Limb (tissue), 2 donors: Measurements from ENCODE around the gene RPN1.

Source experiments
- DNase-seq, 2 donors: peaks; one replicate each; pipeline ENCODE4 v3.0.0-alpha.2; 2016; ENCODE audit errors: extremely low spot score in 2 of 2

The RPN1 gene

DNA sequence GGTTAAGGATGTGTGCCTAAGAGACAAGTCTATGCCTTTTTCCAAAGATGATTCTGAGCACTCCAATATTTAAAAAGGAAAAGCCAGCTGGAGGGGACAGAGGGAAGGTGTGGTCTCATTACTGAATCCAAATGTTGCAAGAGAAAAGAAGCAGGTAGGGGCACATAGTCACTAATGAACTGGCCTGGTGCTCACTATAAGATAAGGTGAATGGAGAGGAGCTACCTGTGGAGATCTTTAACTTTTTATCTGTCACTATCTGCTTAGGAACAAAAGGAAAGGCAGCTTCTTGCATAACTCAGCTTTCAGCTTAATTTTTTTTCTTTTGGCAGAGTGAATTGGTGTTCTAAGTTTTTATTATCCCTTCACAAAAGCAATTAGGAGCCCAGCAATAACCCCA is 69.1 kb downstream of the RPN1 start:
- DNase-seq = no peak

DNA sequence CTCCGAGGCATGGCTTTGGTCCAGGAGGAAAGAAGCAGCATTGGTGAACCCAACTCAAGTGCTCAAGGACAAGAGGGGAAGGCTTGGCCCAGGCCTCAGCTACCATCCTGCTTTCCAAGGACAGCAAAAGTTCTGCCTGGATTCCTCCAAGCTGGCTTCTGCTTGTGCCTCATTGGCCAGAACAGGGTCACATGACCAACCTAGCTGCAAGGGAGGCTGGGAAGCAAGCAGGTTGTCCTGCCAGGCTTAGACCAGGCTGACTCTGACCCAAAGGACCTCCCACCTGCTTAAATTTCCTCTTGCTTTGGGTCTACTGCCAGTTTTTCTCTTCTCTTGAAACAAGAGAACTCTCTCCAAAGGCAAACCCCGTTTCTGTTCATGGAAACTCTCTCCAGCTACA is 70.7 kb downstream of the RPN1 start:
- no peak for DNase-seq

DNA sequence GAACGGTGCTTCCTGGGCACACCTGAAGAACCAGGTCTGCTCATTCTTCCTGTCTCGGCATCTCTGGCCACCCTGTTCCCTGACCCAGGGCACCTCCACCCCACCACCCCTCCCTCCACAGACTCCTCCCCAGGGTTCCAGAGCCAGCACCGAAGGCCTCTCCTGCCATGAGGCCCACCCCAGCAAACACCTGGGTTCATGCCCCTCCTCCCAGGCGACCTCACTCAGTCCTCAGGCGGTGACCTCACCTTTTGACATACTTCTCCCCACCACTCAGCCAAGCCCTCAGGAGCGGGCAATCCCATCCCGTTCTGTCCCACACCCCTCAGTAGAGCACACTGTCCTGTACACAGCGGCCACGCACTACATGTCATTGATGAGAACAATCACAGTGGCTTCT is 72.3 kb downstream of the RPN1 start:
- no peak for DNase-seq

DNA sequence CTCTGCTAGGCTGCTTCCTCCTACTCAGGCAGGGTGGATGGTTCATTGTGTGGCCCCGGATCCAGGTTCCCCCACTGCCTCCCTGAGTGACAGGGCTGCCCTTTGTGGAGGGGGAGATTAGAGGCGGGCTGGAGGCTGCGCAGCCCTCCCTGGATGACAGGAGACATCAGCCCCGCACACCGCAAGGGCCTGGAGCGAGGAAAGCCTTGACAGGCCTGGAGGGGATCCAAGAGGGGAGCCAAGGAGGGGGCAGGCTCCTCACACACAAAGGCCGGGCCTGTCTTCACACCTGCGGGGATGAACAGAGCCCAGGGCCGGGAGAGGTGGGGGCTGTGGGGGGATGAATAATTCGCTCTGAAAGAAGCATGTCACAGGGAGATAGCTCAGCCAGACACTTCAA is 72.9 kb downstream of the RPN1 start:
- DNase-seq = no peak

DNA sequence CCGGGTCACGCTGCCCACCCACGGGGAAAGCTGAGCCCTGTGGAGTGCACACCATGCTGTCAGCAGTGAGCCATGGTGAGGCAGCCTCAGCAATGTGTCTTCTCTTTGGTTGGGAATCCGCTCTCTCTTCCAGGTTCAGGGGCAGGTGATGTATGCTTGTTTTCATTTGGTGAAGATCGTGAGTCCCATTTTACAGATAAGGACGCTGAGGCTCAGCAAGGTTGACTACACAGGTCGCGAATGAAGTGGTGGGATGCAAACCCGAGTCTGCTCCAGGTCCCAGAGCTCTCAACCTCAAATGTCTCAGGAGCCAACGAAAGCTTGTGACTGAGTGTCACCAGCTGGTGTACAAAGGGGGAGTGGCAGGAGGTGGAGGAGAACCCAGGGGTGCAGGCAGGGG is 74.3 kb downstream of the RPN1 start:
- no peak for DNase-seq

DNA sequence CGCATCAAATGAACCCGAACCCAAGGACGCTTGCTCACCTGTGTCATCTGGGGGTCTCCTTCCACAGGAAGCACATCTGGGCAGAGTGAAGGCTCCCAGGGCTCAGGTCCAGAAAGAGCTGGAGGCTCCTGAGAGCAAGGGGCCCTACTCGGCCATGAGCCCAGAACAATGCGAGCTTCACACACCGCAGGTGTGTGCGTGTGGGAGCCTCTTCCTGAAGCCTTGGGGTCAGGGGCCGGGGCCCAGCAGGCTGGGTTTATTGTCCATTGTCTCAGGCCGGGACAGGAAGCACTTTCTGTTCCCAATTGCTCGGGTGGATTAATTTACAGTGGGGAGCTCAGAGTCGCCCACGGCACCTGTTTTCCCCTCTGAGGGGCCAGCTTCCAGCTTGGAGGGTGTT is 74.8 kb downstream of the RPN1 start:
- DNase-seq = no peak

DNA sequence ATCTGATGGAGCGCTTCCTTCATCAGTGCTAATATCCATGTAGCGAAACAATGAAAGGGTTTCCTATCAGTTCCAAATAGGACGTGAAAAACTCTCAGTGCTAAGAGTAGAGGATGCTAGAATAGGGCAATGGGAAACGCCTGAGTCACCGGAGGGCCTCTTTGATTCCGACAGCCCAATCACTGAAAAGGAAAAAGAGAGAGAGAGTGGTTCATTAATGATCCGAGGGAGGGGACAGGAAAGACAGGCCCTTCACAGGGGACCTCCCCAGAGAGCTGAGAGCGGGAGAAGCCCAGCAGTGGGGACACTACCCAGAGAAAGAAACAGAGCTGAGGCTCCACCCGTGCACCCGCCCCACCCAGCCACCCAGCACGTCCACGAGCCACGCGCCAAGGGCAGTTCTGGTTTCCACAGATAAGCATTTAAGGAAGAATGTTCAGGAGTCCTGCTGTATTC is 76.9 kb downstream of the RPN1 start:
- DNase-seq = no peak

DNA sequence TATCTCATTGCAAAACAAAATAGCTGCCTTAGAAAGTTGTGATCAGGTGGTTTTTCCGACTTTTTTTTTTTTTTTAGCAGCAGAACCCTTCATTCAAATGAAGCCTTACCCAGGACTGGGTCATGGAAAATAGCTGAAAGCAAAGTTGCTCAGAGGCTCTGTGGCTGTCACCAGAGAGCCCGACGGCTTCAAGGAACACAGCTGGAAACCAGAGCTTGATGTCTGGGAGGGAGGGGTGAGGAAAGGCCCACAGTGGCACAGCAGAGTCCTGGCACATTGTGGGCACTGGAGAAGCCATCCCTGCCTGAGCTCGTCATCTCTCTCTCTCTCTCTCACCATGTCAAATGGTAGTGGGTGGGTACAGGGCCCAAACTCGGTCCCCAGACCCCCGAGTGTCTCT is 77.5 kb downstream of the RPN1 start:
- DNase-seq = no peak

DNA sequence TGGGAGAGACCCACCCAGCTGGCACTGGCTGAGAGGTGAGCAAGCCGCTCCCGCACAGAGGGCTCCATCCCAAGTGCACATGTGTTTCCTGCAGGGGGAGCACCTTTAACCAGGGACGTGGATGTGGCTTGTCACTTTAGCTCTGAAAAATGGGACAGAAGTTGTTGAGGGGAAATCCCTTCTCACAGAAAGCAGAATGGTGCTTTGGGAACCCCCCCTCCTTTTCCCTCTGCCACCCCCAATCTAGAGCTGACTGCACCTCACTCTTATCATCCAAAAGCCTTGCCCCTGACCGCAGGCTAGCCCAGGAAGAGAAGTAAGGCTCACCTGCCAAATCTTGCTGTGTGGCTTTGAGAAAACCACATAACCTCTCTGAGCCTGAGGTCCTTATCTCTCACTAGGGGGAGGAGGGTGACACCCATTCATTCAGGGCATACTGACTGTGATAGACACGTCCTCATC is 77.9 kb downstream of the RPN1 start:
- no peak for DNase-seq

DNA sequence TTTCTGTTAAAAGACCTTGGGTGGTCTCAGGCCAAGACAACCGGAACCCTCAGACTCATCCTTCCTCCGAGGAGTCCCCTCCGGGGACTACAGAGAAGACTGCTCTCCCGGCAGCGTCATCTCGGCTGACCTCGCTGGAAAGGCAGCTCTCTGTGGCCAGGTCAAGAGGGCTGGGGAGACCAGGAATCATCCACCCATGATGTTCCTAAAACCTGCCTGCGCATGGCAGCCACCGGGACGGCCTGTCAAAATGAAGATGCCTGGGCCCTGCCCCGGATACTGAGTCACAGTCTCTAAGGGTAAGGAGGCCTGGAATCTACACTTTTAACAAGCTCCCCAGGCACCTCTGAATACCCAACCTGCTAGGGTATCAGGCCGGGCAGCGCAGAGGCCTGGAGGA is 78.6 kb downstream of the RPN1 start:
- DNase-seq = no peak
